OCI-LY1 (cell line): ENCODE results near the gene IDUA.

Source experiments
- H2AFZ ChIP-seq: fragments of 200-600 bp; sonication (generic), shearing (Covaris generic); 2 replicates; pipeline ENCODE4 v1.6.0; 2014; ENCODE audit warnings: antibody characterized with exemption, mild to moderate bottlenecking, low read length
- H3F3A ChIP-seq: fragments of 200-600 bp; sonication (generic), shearing (Covaris generic); 2 replicates; pipeline ENCODE4 v1.6.0; 2014; ENCODE audit warnings: mild to moderate bottlenecking, antibody characterized with exemption, low read length, moderate library complexity; ENCODE audit not compliant: insufficient read depth
- H3K27ac ChIP-seq: fragments of 200-600 bp; sonication (generic); 2 replicates; pipeline ENCODE4 v1.5.1; 2014; ENCODE audit warnings: low read length, mixed run types, mild to moderate bottlenecking, low read depth; ENCODE audit not compliant: poor library complexity, severe bottlenecking
- H3K27me3 ChIP-seq: fragments of 200-600 bp; sonication (generic); 2 replicates; pipeline ENCODE4 v1.6.0; 2014; ENCODE audit warnings: antibody characterized with exemption, mild to moderate bottlenecking, low read length, moderate library complexity; ENCODE audit not compliant: insufficient read depth
- H3K36me3 ChIP-seq: fragments of 200-600 bp; sonication (generic); 2 replicates; pipeline ENCODE4 v1.6.1; 2014; ENCODE audit warnings: mild to moderate bottlenecking, antibody characterized with exemption, low read length, moderate library complexity, mixed read lengths; ENCODE audit not compliant: insufficient read depth
- H3K4me1 ChIP-seq: fragments of 200-600 bp; sonication (generic); 2 replicates; pipeline ENCODE4 v1.5.1; 2014; ENCODE audit warnings: mild to moderate bottlenecking, low read length, moderate library complexity; ENCODE audit not compliant: insufficient read depth, severe bottlenecking
- H3K4me2 ChIP-seq: fragments of 200-600 bp; sonication (generic), shearing (Covaris generic); 2 replicates; pipeline ENCODE4 v1.6.1; 2014; ENCODE audit warnings: low read length
- H3K4me3 ChIP-seq: fragments of 200-600 bp; sonication (generic); 2 replicates; pipeline ENCODE4 v1.5.1; 2014; ENCODE audit warnings: low read length, low read depth, mild to moderate bottlenecking, mixed read lengths; ENCODE audit not compliant: poor library complexity, severe bottlenecking
- H3K79me2 ChIP-seq: fragments of 200-600 bp; shearing (Covaris generic); 2 replicates; pipeline ENCODE4 v1.6.1; 2016; ENCODE audit warnings: mixed run types, low read length, mixed read lengths; ENCODE audit not compliant: insufficient read depth
- H3K9ac ChIP-seq: fragments of 200-600 bp; sonication (generic), shearing (Covaris generic); 2 replicates; pipeline ENCODE4 v1.6.1; 2014; ENCODE audit warnings: mild to moderate bottlenecking, low read length, mixed read lengths
- H3K9me2 ChIP-seq: fragments of 200-600 bp; sonication (generic), shearing (Covaris generic); 2 replicates; pipeline ENCODE4 v1.6.1; 2014; ENCODE audit warnings: low read depth, mild to moderate bottlenecking, low read length, mixed read lengths
- H3K9me3 ChIP-seq: fragments of 200-600 bp; shearing (Covaris generic); 2 replicates; pipeline ENCODE4 v1.6.1; 2014; ENCODE audit warnings: low read length, mixed read lengths
- H4K20me1 ChIP-seq: fragments of 200-600 bp; sonication (generic), shearing (Covaris generic); 2 replicates; pipeline ENCODE4 v1.6.0; 2016; ENCODE audit warnings: mild to moderate bottlenecking, low read length; ENCODE audit not compliant: insufficient read depth
- EZH2 ChIP-seq: fragments of 200-600 bp; sonication (generic), shearing (Covaris generic); IDR thresholded peaks from 2 replicates; pipeline ENCODE4 v1.8.0; 2017; ENCODE audit warnings: borderline replicate concordance, mixed run types, mild to moderate bottlenecking, antibody characterized with exemption, low read length, moderate library complexity, mixed read lengths
- TF ChIP-seq, protein P1 (sequence below): fragments of 200-600 bp; sonication (generic), shearing (Covaris generic); IDR thresholded peaks from 2 replicates; pipeline ENCODE4 v1.5.1; 2017; ENCODE audit warnings: mild to moderate bottlenecking, antibody characterized with exemption, low read length, moderate library complexity, mixed read lengths

The IDUA gene

DNA sequence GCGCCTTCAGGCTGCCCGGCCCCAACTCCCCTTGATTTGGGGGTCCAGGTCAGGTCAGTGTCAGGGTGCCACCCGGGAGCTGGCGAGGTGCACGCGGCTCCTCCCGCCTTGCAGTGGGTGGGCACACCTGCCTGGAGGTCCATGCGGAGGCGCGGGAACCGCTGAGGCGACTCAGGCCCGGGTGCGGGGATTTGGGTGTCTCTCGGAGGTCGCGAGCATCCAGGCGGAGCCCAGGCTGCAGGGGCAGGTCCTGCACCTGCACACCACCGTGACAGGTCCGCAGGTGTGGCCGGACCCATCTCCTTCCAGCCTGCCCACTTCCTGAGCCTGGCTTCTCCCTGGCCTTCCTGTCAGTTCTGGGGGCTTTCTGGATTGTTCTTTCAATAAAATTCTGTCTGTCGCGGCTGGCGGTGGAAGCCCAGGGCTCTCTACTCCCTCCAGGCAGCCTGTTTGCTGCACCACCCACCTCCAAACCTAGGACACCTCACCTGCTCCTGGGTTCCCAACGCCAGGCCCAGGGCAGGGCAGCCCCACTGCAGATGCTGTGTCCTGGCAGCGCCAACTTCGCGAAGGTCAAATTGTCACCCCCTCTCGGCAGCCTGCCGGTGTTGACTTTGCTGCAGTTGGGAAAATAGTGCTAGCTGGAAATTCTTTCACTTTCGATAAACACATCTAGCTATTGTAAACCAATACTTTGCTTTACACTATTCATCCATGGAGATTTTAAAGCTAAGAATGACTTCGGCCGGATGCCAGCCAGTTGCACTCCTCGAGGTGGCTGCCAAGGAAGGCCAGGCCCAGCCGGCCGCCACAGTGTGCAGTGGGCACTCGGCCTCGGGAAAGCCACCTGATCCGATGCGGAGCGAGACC lies 60.5 kb downstream of the IDUA start:
- no peaks in the 10 kb centered on the region for H4K20me1 ChIP-seq
- no peaks in the 10 kb centered on the region for H3K9me2 ChIP-seq
- no peak overlapping the region for H3K4me2 ChIP-seq
- H2AFZ ChIP-seq, result no peak overlapping the region
- H3K9ac ChIP-seq, result no peak overlapping the region
- no peaks in the 10 kb centered on the region for H3K4me1 ChIP-seq
- no peaks in the 10 kb centered on the region for H3K9me3 ChIP-seq
- TF ChIP-seq, protein P1, sequence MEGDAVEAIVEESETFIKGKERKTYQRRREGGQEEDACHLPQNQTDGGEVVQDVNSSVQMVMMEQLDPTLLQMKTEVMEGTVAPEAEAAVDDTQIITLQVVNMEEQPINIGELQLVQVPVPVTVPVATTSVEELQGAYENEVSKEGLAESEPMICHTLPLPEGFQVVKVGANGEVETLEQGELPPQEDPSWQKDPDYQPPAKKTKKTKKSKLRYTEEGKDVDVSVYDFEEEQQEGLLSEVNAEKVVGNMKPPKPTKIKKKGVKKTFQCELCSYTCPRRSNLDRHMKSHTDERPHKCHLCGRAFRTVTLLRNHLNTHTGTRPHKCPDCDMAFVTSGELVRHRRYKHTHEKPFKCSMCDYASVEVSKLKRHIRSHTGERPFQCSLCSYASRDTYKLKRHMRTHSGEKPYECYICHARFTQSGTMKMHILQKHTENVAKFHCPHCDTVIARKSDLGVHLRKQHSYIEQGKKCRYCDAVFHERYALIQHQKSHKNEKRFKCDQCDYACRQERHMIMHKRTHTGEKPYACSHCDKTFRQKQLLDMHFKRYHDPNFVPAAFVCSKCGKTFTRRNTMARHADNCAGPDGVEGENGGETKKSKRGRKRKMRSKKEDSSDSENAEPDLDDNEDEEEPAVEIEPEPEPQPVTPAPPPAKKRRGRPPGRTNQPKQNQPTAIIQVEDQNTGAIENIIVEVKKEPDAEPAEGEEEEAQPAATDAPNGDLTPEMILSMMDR, result no peak
- no peaks in the 10 kb centered on the region for H3K27me3 ChIP-seq
- H3K27ac ChIP-seq, result no peak overlapping the region
- H3F3A ChIP-seq, result no peaks in the 10 kb centered on the region
- H3K4me3 ChIP-seq, result no peak overlapping the region
- H3K79me2 ChIP-seq, result no peaks in the 10 kb centered on the region
- no peaks in the 10 kb centered on the region for H3K36me3 ChIP-seq

DNA sequence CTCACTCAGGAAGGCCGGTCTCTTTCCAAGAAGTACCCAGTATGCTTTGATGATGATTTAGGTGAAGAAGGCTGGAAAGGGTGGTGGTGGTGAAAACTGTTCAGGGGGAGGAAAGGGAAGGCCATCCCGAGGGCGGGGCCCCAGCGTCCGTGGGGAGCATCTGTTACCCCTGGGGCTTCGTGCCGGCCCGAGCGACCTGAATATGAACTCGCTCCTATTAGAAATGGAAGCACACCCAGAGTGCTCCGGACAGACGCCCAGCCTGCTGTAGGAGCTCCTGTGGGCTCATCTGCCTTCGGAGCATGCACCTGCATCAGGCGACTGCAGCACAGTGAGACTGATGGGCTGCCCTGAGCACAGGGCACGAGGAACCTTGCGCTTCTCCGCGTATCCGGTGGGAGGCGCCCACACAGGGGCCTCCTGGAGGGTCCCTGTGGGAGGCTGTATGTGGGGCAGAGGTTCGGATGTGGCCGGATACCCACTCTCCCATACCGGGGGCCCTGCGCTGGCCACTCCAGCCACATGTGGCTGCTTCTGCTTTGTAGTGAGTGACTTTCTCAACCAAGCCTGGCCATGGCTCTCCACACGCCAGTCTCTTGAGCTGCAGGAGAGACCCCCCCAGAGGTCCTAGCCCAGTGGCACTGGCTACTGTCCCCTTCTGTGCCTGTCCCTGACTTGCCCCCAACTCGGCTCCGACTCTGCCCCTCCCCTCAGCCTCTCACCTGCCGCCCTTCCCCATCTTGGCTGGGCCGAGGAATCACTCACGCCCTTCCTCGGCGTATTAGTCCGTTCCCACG lies 61.3 kb downstream of the IDUA start:
- H2AFZ ChIP-seq, result no peak overlapping the region
- H3K36me3 ChIP-seq, result no peaks in the 10 kb centered on the region
- no peak for TF ChIP-seq EZH2
- TF ChIP-seq, protein P1, result no peak
- no peak overlapping the region for H3K27ac ChIP-seq
- no peaks in the 10 kb centered on the region for H3F3A ChIP-seq
- no peaks in the 10 kb centered on the region for H3K4me1 ChIP-seq
- no peaks in the 10 kb centered on the region for H3K9me3 ChIP-seq
- no peaks in the 10 kb centered on the region for H4K20me1 ChIP-seq
- no peak overlapping the region for H3K9ac ChIP-seq
- H3K4me3 ChIP-seq, result no peak overlapping the region
- H3K27me3 ChIP-seq, result no peaks in the 10 kb centered on the region
- no peak overlapping the region for H3K4me2 ChIP-seq
- no peaks in the 10 kb centered on the region for H3K79me2 ChIP-seq
- no peaks in the 10 kb centered on the region for H3K9me2 ChIP-seq

DNA sequence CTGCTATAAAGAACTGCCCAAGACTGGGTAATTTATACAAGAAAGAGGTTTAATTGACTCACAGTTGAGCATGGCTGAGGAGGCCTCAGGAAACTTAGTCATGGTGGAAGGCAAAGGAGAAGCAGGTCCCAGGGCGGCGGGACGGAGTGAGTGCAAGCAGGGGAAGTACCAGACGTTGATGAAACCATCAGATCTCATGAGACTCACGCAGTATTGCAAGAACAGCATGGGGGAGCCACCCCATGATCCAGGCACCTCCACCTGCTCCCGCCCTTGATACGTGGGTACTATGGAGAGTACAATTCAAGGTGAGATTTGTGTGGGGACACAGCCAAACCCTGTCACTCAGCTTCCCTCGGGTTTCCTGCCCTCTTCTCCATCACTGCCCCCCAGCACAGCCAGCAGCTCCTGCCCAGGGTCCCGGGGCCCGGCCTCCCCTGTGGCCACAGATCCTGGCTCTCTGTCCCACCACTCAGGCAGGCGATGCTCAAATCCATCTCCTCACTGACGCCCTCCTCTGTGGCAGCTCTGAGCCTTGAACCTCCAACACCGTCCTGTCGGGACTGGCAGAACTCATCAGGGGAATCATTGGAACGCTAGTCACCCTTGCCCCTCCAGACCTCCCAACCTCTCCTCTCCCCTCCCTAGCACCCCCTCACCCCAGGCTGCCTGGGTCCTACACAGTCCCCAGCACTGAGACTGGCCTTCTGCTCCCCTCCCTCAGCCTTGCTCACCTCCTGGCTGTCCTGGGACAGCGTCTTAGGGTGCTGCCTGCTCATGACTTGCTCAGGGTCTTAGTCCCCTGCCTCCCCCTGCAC lies 62.1 kb downstream of the IDUA start:
- H2AFZ ChIP-seq, result no peak overlapping the region
- no peaks in the 10 kb centered on the region for H4K20me1 ChIP-seq
- H3K9me3 ChIP-seq, result no peaks in the 10 kb centered on the region
- no peaks in the 10 kb centered on the region for H3K9me2 ChIP-seq
- no peaks in the 10 kb centered on the region for H3F3A ChIP-seq
- H3K36me3 ChIP-seq, result no peaks in the 10 kb centered on the region
- no peaks in the 10 kb centered on the region for H3K4me1 ChIP-seq
- no peak overlapping the region for H3K4me2 ChIP-seq
- no peaks in the 10 kb centered on the region for H3K27me3 ChIP-seq
- no peak overlapping the region for H3K4me3 ChIP-seq
- no peak overlapping the region for H3K27ac ChIP-seq
- TF ChIP-seq, protein P1, result no peak
- no peak for TF ChIP-seq EZH2
- no peaks in the 10 kb centered on the region for H3K79me2 ChIP-seq
- H3K9ac ChIP-seq, result no peak overlapping the region
